SU-DHL-6 (cell line): ENCODE measurements around the gene SHKBP1.

Experiments used
- EZH2phosphoT487 ChIP-seq: fragments of 200-600 bp; sonication (generic), shearing (Covaris generic); conservative IDR thresholded peaks from 2 replicates; pipeline ENCODE4 v1.6.1; 2018; ENCODE audit warnings: mild to moderate bottlenecking, antibody characterized with exemption, low read length, moderate library complexity, mixed read lengths
- TF ChIP-seq, protein P1 (sequence below): fragments of 200-600 bp; sonication (generic); IDR thresholded peaks from one replicate; pipeline ENCODE4 v1.5.1; 2017; ENCODE audit warnings: antibody characterized with exemption, mild to moderate bottlenecking, low read length, moderate library complexity; ENCODE audit not compliant: insufficient read depth, poor library complexity, severe bottlenecking

- TF ChIP-seq, protein P1, sequence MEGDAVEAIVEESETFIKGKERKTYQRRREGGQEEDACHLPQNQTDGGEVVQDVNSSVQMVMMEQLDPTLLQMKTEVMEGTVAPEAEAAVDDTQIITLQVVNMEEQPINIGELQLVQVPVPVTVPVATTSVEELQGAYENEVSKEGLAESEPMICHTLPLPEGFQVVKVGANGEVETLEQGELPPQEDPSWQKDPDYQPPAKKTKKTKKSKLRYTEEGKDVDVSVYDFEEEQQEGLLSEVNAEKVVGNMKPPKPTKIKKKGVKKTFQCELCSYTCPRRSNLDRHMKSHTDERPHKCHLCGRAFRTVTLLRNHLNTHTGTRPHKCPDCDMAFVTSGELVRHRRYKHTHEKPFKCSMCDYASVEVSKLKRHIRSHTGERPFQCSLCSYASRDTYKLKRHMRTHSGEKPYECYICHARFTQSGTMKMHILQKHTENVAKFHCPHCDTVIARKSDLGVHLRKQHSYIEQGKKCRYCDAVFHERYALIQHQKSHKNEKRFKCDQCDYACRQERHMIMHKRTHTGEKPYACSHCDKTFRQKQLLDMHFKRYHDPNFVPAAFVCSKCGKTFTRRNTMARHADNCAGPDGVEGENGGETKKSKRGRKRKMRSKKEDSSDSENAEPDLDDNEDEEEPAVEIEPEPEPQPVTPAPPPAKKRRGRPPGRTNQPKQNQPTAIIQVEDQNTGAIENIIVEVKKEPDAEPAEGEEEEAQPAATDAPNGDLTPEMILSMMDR: no peak
- no peak for TF ChIP-seq EZH2phosphoT487
These were observed 14.0 kb downstream of the SHKBP1 start for GRCh38 chr19:40590464-40591265.
